ENCODE results near the gene APOA4.
"Not testable (repeated sequence)": the region's sequence is repeated elsewhere in the genome, so short reads cannot be mapped to it uniquely, and the experiment has no call there.

The APOA4 gene

GRCh38 chr11:116829525-116830183 is 6.5 kb upstream of the APOA4 start, which contains the start of gene APOC3:
APOC3 (plus strand) TSS chr11:116829907; CDS start chr11:116830583, 676 bp downstream.
- DNase-seq = no peak

- DNase-seq = no peak
Observed at GRCh38 chr11:116828632-116829524, 5.8 kb upstream of the APOA4 start.

- DNase-seq = no peak
Observed at GRCh38 chr11:116827461-116827860, 4.4 kb upstream of the APOA4 start.

GRCh38 chr11:116826751-116827431 is 3.8 kb upstream of the APOA4 start:
- no peak for DNase-seq

GRCh38 chr11:116825854-116826750 is 3.0 kb upstream of the APOA4 start:
- DNase-seq = no peak

GRCh38 chr11:116825434-116825833 is 2.3 kb upstream of the APOA4 start:
- DNase-seq = no peak

- DNase-seq = no peak
Observed at GRCh38 chr11:116822575-116822974, 529 bp downstream of the APOA4 start.

GRCh38 chr11:116821050-116821918 is 1.8 kb downstream of the APOA4 start:
- DNase-seq = no peak

GRCh38 chr11:116819049-116819448 is 4.1 kb downstream of the APOA4 start:
- no peak for DNase-seq

GRCh38 chr11:116814502-116814901 is 8.6 kb downstream of the APOA4 start:
- DNase-seq = no peak

GRCh38 chr11:116813781-116814471 is 9.2 kb downstream of the APOA4 start:
- DNase-seq = no peak

- DNase-seq = no peak
Observed at GRCh38 chr11:116813170-116813569, 9.9 kb downstream of the APOA4 start.

- DNase-seq = no peak
Observed at GRCh38 chr11:116812109-116812508, 11.0 kb downstream of the APOA4 start.

GRCh38 chr11:116811194-116811593 is 11.9 kb downstream of the APOA4 start:
- no peak for DNase-seq

- DNase-seq = no peak
Observed at GRCh38 chr11:116808262-116809175, 14.6 kb downstream of the APOA4 start.

GRCh38 chr11:116807601-116808261 is 15.4 kb downstream of the APOA4 start:
- DNase-seq = no peak

- DNase-seq = no peak
Observed at GRCh38 chr11:116804001-116804400, 19.1 kb downstream of the APOA4 start.

GRCh38 chr11:116801662-116802061 is 21.4 kb downstream of the APOA4 start:
- DNase-seq = not testable (repeated sequence)

- no peak for DNase-seq
Observed at GRCh38 chr11:116800610-116801009, 22.5 kb downstream of the APOA4 start.

Data from AML-193 (cell line).